Measurements from ENCODE around the gene C20orf204.

Gene C20orf204

GRCh38 chr20:64068386-64069208, 32.6 kb downstream of the C20orf204 start:
- no peaks in the 10 kb centered on the region for H3K9me3 Mint-ChIP-seq
- H3K4me1 Mint-ChIP-seq: peaks cover 35% of the 10 kb centered on the region
- no peaks in the 10 kb centered on the region for H3K36me3 Mint-ChIP-seq
- H3K4me3 Mint-ChIP-seq: no peak overlapping the region
- no peaks in the 10 kb centered on the region for H3K27me3 Mint-ChIP-seq
- H3K27ac Mint-ChIP-seq: no peak overlapping the region

GRCh38 chr20:64069209-64069613, 33.2 kb downstream of the C20orf204 start:
- peaks cover 29% of the 10 kb centered on the region for H3K4me1 Mint-ChIP-seq
- H3K27ac Mint-ChIP-seq: no peak overlapping the region
- no peaks in the 10 kb centered on the region for H3K27me3 Mint-ChIP-seq
- H3K36me3 Mint-ChIP-seq: no peaks in the 10 kb centered on the region
- H3K4me3 Mint-ChIP-seq: no peak overlapping the region
- no peaks in the 10 kb centered on the region for H3K9me3 Mint-ChIP-seq

DNA sequence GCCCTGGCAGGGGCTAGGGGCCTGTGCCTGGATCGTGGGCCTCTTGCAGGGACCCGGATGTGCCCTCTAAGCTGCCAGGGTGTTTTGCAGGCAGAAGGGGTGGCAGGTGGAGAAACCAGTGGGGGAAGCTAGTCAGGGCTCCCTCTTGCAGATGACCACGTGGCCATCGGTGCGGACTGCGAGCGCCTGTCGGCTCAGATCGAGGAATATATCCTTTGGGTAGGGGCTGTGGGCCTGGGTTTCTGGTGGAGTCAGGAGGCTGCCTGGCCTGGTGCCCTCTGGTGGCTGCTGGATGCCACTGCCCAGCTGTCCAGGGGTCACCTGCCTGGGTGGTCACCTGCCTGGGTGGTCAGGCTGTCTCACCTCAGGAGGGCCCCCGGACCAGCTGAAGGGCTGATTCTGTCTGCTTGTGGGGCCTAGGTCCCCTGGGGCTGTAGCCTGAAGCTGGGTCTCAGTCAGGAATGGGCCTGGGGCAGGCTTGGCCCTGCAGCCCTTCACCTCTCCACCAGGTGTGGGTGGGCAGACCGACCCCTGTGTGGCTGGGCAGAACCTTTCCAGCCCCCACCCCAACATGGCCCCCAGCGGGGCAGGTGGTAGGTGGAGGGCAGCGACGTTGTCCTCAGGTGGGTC, 33.7 kb downstream of the C20orf204 start:
- Mint-ChIP-seq H3K36me3 (no peaks in the 10 kb centered on the region), H3K27ac (no peak overlapping the region), H3K4me1 (peaks cover 24% of the 10 kb centered on the region), H3K27me3 (no peaks in the 10 kb centered on the region), H3K9me3 (no peaks in the 10 kb centered on the region), H3K4me3 (no peak overlapping the region)

DNA sequence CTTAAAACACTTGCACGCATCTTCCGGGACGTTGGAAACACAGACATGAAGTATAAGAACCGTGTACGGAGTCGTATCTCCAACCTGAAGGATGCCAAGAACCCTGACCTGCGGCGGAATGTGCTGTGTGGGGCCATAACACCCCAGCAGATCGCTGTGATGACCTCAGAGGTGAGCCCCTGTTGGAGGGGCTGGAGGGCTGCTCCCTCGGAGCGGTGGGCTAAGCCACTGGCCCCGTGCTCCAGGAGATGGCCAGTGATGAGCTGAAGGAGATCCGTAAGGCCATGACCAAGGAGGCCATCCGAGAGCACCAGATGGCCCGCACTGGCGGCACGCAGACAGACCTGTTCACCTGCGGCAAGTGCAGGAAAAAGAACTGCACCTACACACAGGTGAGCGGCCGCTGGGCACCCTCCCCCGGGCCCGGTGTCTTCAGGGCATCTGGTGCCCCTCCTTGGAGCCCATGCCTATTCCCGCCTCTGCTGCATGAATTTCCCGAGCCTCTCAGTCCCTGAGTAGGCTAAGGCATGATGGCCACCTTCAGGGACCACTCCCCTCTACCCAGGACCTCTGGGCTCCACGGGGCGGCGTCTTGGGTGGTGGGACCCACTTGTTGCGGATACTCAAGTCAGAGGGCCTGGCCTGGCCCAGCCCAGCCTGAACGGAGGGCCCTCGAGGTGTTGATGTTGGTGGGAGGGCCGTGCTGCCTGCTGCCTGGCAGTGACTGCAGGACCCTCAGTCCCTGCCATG, 34.4 kb downstream of the C20orf204 start:
- Mint-ChIP-seq H3K4me3 (no peak overlapping the region), H3K27ac (no peak overlapping the region), H3K27me3 (no peaks in the 10 kb centered on the region), H3K4me1 (peaks cover 19% of the 10 kb centered on the region), H3K36me3 (no peaks in the 10 kb centered on the region), H3K9me3 (no peaks in the 10 kb centered on the region)

GRCh38 chr20:64071341-64072332, 35.7 kb downstream of the C20orf204 start:
- Mint-ChIP-seq H3K4me1 (peaks cover 9% of the 10 kb centered on the region), H3K27me3 (no peaks in the 10 kb centered on the region), H3K27ac (peak overlapping the region; percentile 59), H3K9me3 (no peaks in the 10 kb centered on the region), H3K4me3 (no peak overlapping the region), H3K36me3 (no peaks in the 10 kb centered on the region)

GRCh38 chr20:64072498-64073063, 36.6 kb downstream of the C20orf204 start:
- Mint-ChIP-seq H3K9me3 (no peaks in the 10 kb centered on the region), H3K27me3 (no peaks in the 10 kb centered on the region), H3K4me3 (no peak overlapping the region), H3K27ac (peak overlapping the region; percentile 59), H3K4me1 (peaks cover under 1% of the 10 kb centered on the region), H3K36me3 (no peaks in the 10 kb centered on the region)

- Mint-ChIP-seq H3K4me3 (no peak overlapping the region), H3K27ac (no peak overlapping the region), H3K9me3 (no peaks in the 10 kb centered on the region), H3K4me1 (peaks cover 6% of the 10 kb centered on the region), H3K27me3 (no peaks in the 10 kb centered on the region), H3K36me3 (no peaks in the 10 kb centered on the region)
Observed at GRCh38 chr20:64073476-64074183, 37.6 kb downstream of the C20orf204 start.

DNA sequence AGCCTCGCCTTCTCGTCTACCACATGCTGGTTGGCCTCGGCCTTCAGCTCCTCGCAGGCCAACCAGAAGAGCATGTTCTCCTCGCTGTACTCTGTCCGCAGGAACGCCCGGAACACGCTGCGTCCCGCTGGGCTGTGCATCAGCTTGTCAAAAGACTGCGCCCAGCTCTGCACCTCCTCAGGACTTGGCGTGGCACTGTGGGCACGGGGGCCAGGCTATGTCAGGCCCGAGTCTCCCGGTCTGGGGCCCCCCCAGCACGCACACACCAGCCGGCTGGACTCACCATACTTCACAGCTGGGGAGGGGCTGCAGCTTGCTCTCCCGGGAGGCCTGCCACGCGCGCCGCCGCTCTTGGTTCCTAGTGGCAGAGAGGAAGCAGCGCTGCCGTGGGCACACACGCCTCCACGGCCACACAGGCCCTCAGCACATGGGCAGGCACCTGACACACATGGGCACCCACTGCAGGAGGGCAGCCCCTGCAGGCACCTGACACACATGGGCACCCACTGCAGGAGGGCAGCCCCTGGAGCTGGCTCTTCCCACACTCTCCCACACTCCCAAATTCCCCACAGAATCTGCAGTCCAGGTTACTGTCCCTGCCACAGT, 38.3 kb downstream of the C20orf204 start:
- Mint-ChIP-seq H3K27me3 (no peaks in the 10 kb centered on the region), H3K9me3 (no peaks in the 10 kb centered on the region), H3K4me1 (peaks cover 13% of the 10 kb centered on the region), H3K4me3 (no peak overlapping the region), H3K27ac (no peak overlapping the region), H3K36me3 (no peaks in the 10 kb centered on the region)

- H3K4me3 Mint-ChIP-seq: no peak overlapping the region
- peaks cover 13% of the 10 kb centered on the region for H3K4me1 Mint-ChIP-seq
- H3K27me3 Mint-ChIP-seq: no peaks in the 10 kb centered on the region
Observed at GRCh38 chr20:64074963-64075362, 39.0 kb downstream of the C20orf204 start.

GRCh38 chr20:64075556-64075955, 39.6 kb downstream of the C20orf204 start:
- no peaks in the 10 kb centered on the region for H3K9me3 Mint-ChIP-seq
- H3K27ac Mint-ChIP-seq: no peak overlapping the region
- H3K4me1 Mint-ChIP-seq: peaks cover 14% of the 10 kb centered on the region
- H3K36me3 Mint-ChIP-seq: no peaks in the 10 kb centered on the region
- H3K27me3 Mint-ChIP-seq: no peaks in the 10 kb centered on the region
- no peak overlapping the region for H3K4me3 Mint-ChIP-seq

More at GRCh38 chr20:64074963-64075362, 39.0 kb downstream of the C20orf204 start:
- H3K9me3 Mint-ChIP-seq: no peaks in the 10 kb centered on the region
- no peak overlapping the region for H3K27ac Mint-ChIP-seq
- no peaks in the 10 kb centered on the region for H3K36me3 Mint-ChIP-seq

DNA sequence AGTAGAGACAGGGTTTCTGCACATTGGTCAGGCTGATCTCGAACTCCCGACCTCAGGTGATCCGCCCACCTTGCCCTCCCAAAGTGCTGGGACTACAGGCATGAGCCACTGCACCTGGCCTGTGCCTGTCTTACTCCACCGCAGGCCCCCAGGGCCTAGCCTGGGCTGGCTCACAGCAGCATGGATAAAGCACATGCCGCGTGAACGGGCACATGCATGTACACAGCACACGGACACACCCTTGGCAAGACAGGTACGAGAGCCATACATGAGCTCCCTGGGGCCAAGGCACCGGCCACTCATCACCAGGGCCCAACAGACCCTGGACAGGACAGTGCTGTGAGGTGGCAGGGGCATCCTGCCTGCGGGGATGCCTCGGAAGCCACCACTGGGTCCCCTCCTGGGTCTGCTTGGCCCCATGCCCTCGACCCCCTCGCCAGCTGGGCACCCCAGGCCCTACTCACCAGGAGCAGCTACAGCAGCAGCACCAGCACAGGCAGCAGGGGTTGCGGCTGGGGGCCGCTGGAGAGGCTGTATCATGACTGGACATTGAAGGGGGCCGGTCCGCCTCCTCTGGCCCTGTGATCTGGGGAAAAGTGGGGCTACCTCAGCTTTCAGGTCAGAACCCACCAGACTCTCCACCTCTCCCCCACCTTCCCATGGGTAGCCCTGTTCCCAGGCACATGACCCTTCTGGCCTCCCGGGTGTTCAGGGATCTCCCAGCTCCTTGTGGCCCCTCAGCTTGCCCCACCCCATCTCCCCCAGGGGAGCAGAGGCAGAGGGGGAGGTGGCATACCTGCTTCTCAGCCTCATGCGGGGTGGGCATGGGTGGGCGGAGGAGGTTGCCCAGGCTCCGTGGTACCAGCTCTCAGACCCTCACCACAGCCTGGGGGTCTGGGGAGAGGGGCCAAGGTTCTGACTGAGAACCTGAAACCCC, 40.3 kb downstream of the C20orf204 start:
- Mint-ChIP-seq H3K36me3 (no peaks in the 10 kb centered on the region), H3K4me3 (no peak overlapping the region), H3K4me1 (peaks cover 17% of the 10 kb centered on the region), H3K9me3 (no peaks in the 10 kb centered on the region), H3K27me3 (no peaks in the 10 kb centered on the region), H3K27ac (no peak overlapping the region)

GRCh38 chr20:64077094-64077493, 41.1 kb downstream of the C20orf204 start:
- Mint-ChIP-seq H3K27ac (peak overlapping the region; percentile 46), H3K9me3 (no peaks in the 10 kb centered on the region), H3K4me3 (peak overlapping the region; percentile 90), H3K36me3 (no peaks in the 10 kb centered on the region), H3K27me3 (no peaks in the 10 kb centered on the region), H3K4me1 (peaks cover 24% of the 10 kb centered on the region)

DNA sequence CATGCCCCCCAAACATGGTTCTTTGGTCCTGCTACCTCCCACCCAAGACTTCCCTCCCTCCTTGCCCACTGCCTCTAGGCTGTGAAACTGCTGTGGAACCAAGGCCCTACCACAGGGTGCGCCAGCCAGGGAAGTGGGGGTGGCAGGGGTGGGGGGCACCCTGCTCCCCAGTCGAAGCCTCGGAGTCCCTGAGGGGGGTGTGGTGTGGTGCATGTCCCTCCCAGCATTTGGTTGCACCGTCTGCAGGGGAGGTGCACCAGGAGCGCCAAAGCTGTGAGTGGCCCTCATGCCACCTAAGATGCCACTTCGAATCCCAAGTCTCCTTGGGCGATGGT, 41.5 kb downstream of the C20orf204 start:
- H3K27ac Mint-ChIP-seq: no peak overlapping the region
- peak overlapping the region; percentile 90 for H3K4me3 Mint-ChIP-seq
- H3K9me3 Mint-ChIP-seq: no peaks in the 10 kb centered on the region
- no peaks in the 10 kb centered on the region for H3K27me3 Mint-ChIP-seq
- H3K4me1 Mint-ChIP-seq: peaks cover 28% of the 10 kb centered on the region
- no peaks in the 10 kb centered on the region for H3K36me3 Mint-ChIP-seq
